ENCODE data around the gene FBRSL1. TPM values are rescaled to one million over a fixed set of nuclear protein-coding genes. Genes with fewer than 3 reads are reported as not detected.

The FBRSL1 gene
- total RNA-seq, 3 donors from 2014 or later (not counting 1 experiment from before 2014, with no cell fraction given), result 67.5 to 78.0 (median 76.2) TPM

DNA sequence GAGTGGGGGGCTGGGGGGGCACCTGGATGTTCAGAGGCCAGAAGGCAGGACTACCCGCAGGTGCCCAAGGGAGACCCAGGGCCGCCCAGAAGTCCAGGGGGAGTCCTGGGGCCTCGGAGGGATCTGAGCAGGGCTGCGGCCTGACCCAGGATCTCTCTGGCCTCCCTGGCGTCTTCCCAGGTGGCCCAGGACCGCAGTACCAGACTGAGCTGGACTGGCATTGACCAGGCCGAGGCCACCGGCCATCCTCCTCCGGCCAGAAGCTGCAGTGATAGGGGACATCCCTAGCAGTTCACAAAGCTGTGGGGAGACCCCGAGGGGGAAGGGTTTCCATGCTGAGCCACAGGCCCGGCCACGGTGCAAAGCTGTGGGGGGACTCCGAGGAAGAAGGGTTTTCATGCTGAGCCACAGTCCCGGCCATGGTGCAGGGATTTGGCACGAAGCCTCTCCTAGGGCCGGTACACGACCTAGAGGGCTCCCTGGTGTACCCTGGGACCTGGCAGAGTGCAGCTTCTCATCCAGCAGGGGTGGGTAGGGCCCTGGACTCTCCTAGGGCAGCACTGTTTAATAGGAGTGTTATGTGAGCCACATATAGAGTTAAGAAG is 24.4 kb downstream of the FBRSL1 start:
- H3K27ac Mint-ChIP-seq, result no peak overlapping the region
- H3K27me3 ChIP-seq (ENCODE audit: control insufficient read depth, insufficient read depth, low read length), result no peaks in the 10 kb centered on the region
- peaks cover 9% of the 10 kb centered on the region for H3K36me3 ChIP-seq (ENCODE audit: control insufficient read depth, insufficient read depth, low read length)
- H3K9me3 ChIP-seq (ENCODE audit: control insufficient read depth, insufficient read depth, low read length), result peaks cover 4% of the 10 kb centered on the region
- intact Hi-C loops (cut with micrococcal nuclease), result no loop called here
- TF ChIP-seq, protein P1, sequence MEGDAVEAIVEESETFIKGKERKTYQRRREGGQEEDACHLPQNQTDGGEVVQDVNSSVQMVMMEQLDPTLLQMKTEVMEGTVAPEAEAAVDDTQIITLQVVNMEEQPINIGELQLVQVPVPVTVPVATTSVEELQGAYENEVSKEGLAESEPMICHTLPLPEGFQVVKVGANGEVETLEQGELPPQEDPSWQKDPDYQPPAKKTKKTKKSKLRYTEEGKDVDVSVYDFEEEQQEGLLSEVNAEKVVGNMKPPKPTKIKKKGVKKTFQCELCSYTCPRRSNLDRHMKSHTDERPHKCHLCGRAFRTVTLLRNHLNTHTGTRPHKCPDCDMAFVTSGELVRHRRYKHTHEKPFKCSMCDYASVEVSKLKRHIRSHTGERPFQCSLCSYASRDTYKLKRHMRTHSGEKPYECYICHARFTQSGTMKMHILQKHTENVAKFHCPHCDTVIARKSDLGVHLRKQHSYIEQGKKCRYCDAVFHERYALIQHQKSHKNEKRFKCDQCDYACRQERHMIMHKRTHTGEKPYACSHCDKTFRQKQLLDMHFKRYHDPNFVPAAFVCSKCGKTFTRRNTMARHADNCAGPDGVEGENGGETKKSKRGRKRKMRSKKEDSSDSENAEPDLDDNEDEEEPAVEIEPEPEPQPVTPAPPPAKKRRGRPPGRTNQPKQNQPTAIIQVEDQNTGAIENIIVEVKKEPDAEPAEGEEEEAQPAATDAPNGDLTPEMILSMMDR (IDR thresholded peaks at IDR 0.05), result no peak
- WGBS (ENCODE audit: insufficient coverage), result 95% methylated on average over 17 of the region's 17 CpGs
- H3K4me1 Mint-ChIP-seq, result peaks cover 8 to 28% of the 10 kb centered on the region in 2 donors
- no peak overlapping the region for H3K4me3 Mint-ChIP-seq
- H3K9me3 Mint-ChIP-seq, result peaks cover 0 to 9% of the 10 kb centered on the region in 2 donors
- H3K27me3 Mint-ChIP-seq (ENCODE audit: low read depth in 2 of 2), result no peaks in the 10 kb centered on the region
- no peak overlapping the region for H3K4me3 ChIP-seq (ENCODE audit: low read length)
- ATAC-seq, result no peak
- H3K27ac ChIP-seq (ENCODE audit: low read length), result no peak overlapping the region
- no peaks in the 10 kb centered on the region for H3K36me3 Mint-ChIP-seq
- H3K4me1 ChIP-seq (ENCODE audit: control insufficient read depth, insufficient read depth, low read length), result no peaks in the 10 kb centered on the region
- DNase-seq, result no peak

- DNase-seq (no peak), ATAC-seq (no peak)
- 91% methylated on average over 4 of the region's 5 CpGs for WGBS (ENCODE audit: insufficient coverage)
- Mint-ChIP-seq H3K4me3 (no peak overlapping the region), H3K4me1 (peaks cover 8 to 30% of the 10 kb centered on the region in 2 donors), H3K9me3 (peaks cover 0 to 9% of the 10 kb centered on the region in 2 donors), H3K27ac (peak overlapping the region in 1 of 2 donors; percentile 2), H3K36me3 (no peaks in the 10 kb centered on the region), H3K27me3 (ENCODE audit: low read depth in 2 of 2) (no peaks in the 10 kb centered on the region)
- Histone ChIP-seq H3K36me3 (ENCODE audit: control insufficient read depth, insufficient read depth, low read length) (peaks cover 9% of the 10 kb centered on the region), H3K27me3 (ENCODE audit: control insufficient read depth, insufficient read depth, low read length) (no peaks in the 10 kb centered on the region), H3K4me3 (ENCODE audit: low read length) (no peak overlapping the region), H3K4me1 (ENCODE audit: control insufficient read depth, insufficient read depth, low read length) (no peaks in the 10 kb centered on the region), H3K27ac (ENCODE audit: low read length) (no peak overlapping the region), H3K9me3 (ENCODE audit: control insufficient read depth, insufficient read depth, low read length) (peaks cover 6% of the 10 kb centered on the region)
- TF ChIP-seq, protein P1 (IDR thresholded peaks at IDR 0.05), result no peak
- intact Hi-C loops (cut with micrococcal nuclease), result no loop called here
Observed at GRCh38 chr12:132514838-132515237, 24.9 kb downstream of the FBRSL1 start.

DNA sequence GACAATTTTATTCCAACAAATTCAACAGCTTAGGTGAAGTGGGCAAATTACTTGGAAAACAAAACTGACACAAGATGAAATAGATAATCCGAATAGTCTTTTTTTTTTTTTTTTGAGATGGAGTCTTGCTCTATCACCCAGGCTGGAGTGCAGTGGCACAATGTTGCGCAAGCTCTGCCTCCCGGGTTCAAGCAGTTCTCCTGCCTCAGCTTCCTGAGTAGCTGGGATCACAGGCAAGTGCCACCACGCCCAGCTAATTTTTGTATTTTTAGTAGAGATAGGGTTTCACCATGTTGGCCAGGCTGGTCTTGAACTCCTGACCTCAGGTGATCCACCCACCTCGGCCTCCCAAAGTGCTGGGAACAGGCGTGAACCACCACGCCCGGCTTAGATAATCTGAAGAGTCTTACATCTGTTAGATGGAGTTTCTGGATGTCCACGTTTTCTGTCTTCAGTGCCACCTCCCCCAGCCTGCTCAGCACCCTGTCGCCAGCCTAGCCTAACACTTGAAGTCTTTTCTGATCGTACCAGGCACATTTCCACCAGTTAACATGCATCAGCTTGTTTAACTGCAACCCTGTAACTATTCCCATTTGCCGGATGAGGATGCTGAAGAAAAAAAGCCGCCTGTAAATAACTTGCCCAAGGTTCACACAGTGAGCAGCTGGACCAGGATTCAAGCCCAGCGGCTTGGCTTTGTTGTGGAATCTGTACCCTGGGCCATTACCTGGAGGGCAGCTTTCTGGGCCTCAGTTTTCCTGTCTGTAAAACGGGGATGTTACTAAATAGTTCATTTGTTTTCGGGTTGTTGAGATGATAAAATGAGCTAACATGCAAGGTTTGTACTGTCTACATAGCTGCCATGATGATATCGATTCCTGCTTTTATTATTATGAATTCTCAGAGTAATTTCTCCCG is 26.4 kb downstream of the FBRSL1 start:
- Mint-ChIP-seq H3K27me3 (ENCODE audit: low read depth in 2 of 2) (no peaks in the 10 kb centered on the region), H3K36me3 (no peaks in the 10 kb centered on the region), H3K4me3 (no peak overlapping the region), H3K27ac (no peak overlapping the region), H3K9me3 (peaks cover 0 to 9% of the 10 kb centered on the region in 2 donors), H3K4me1 (peaks cover 8 to 41% of the 10 kb centered on the region in 2 donors)
- Histone ChIP-seq H3K9me3 (ENCODE audit: control insufficient read depth, insufficient read depth, low read length) (peaks cover 6% of the 10 kb centered on the region), H3K27me3 (ENCODE audit: control insufficient read depth, insufficient read depth, low read length) (no peaks in the 10 kb centered on the region), H3K4me1 (ENCODE audit: control insufficient read depth, insufficient read depth, low read length) (no peaks in the 10 kb centered on the region), H3K4me3 (ENCODE audit: low read length) (no peak overlapping the region), H3K36me3 (ENCODE audit: control insufficient read depth, insufficient read depth, low read length) (peaks cover 5% of the 10 kb centered on the region), H3K27ac (ENCODE audit: low read length) (no peak overlapping the region)
- ATAC-seq (no peak), DNase-seq (no peak)
- intact Hi-C loops (cut with micrococcal nuclease), result no loop called here
- WGBS (ENCODE audit: insufficient coverage), result 95% methylated on average over 18 of the region's 18 CpGs
- TF ChIP-seq, protein P1 (IDR thresholded peaks at IDR 0.05), result no peak

Measured in natural killer cell (primary cell).